HepG2 (cell line): ENCODE measurements around the gene IFIT1. TPM values are rescaled to one million over a fixed set of nuclear protein-coding genes. Genes with fewer than 3 reads are reported as not detected.
"Not testable (repeated sequence)": the region's sequence is repeated elsewhere in the genome, so short reads cannot be mapped to it uniquely, and the experiment has no call there.

Experiments used
- ATAC-seq: fragments of 200-7000 bp; cut with Tn5 transposase; 3 replicates; pipeline ENCODE4 v1.9.1; 2020; ENCODE audit warnings: mild to moderate bottlenecking, moderate library complexity
- BruUV-seq: library from RNA; stranded (reverse); fragments of 400-500 nt; replicated peaks from 2 replicates; lab custom pipeline; 2021; lab: Mats Ljungman, UMichigan
- CTCF ChIA-PET: fragments of 300-600 bp; formaldehyde crosslinking; extraction: SDS; loops from one replicate; lab custom pipeline; 2021; ENCODE audit warnings: low total read pairs, inconsistent platforms, low intra/inter-chr PET ratio; lab: Yijun Ruan, JAX
- POLR2A ChIA-PET: fragments of 350-600 bp; sonication (Branson Sonifier 250); formaldehyde crosslinking; loops from one replicate; lab custom pipeline; 2020; ENCODE audit warnings: antibody characterized with exemption, inconsistent platforms; lab: Yijun Ruan, JAX
- DNase-seq: peaks from one replicate; pipeline ENCODE4 v3.0.0-alpha.2; 2015; ENCODE audit warnings: low spot score
- FAIRE-seq: peaks from 3 replicates; lab custom pipeline; 2011; peaks lifted over from hg19 to GRCh38; lab: Jason Lieb, UNC
- H2AFZ ChIP-seq: one replicate; pipeline ENCODE4 v1.6.1; 2011; ENCODE audit warnings: low read length, inconsistent platforms
- H3K27ac ChIP-seq: fragments of 300-600 bp; 3 replicates; pipeline ENCODE4 v1.8.0; 2011; ENCODE audit warnings: mixed run types, mild to moderate bottlenecking, mixed read lengths, low read length, inconsistent platforms; ENCODE audit not compliant: insufficient read depth; ENCODE audit errors: extremely low read length
- H3K27me3 ChIP-seq, 2 experiments: fragments of 200-600 bp in 1 of 2; 2 replicates in 1 of 2; 3 replicates in 1 of 2; pipeline versions ENCODE4 v1.6.0 to v1.8.0; 2011; ENCODE audit warnings: low read length in 2 of 2, mild to moderate bottlenecking in 2 of 2, moderate library complexity in 2 of 2, inconsistent platforms in 1 of 2; ENCODE audit not compliant: insufficient read depth in 2 of 2, control insufficient read depth in 1 of 2
- H3K36me3 ChIP-seq, 2 experiments: fragments of 200-600 bp in 1 of 2; replicated peaks in 1 of 2; 2 replicates in 1 of 2; 3 replicates in 1 of 2; pipeline versions ENCODE4 v1.5.1 to v1.8.0; 2011; ENCODE audit warnings: low read length in 2 of 2, inconsistent platforms in 1 of 2; ENCODE audit not compliant: insufficient read depth in 2 of 2, control insufficient read depth in 1 of 2
- H3K4me1 ChIP-seq: 2 replicates; pipeline ENCODE4 v1.5.1; 2012; ENCODE audit warnings: low read length, inconsistent platforms; ENCODE audit not compliant: insufficient read depth
- H3K4me2 ChIP-seq: 2 replicates; pipeline ENCODE4 v1.6.0; 2011; ENCODE audit warnings: low read depth, low read length, inconsistent platforms
- H3K4me3 ChIP-seq, 3 experiments: fragments of 200-600 bp in 1 of 3; sonication (generic), shearing (Covaris generic) in 1 of 3; replicated peaks in 1 of 3; 2 replicates each; pipeline ENCODE4 v1.5.1; 2011 to 2016; ENCODE audit warnings: low read length in 3 of 3, inconsistent platforms in 2 of 3, low read depth in 2 of 3, mild to moderate bottlenecking in 2 of 3, control low read depth in 1 of 3, mixed read lengths in 1 of 3; ENCODE audit not compliant: insufficient read depth in 1 of 3
- H3K79me2 ChIP-seq: one replicate; pipeline ENCODE4 v1.6.1; 2011; ENCODE audit warnings: low read length, inconsistent platforms; ENCODE audit not compliant: insufficient read depth
- H3K9ac ChIP-seq: 2 replicates; pipeline ENCODE4 v1.6.0; 2011; ENCODE audit warnings: mild to moderate bottlenecking, low read depth, low read length, inconsistent platforms; ENCODE audit not compliant: insufficient read depth
- H3K9me3 ChIP-seq: 2 replicates; pipeline ENCODE4 v1.5.1; 2012; ENCODE audit warnings: mild to moderate bottlenecking, low read length
- H4K20me1 ChIP-seq: 2 replicates; pipeline ENCODE4 v1.6.0; 2011; ENCODE audit warnings: inconsistent platforms, mild to moderate bottlenecking, low read length, moderate library complexity; ENCODE audit not compliant: insufficient read depth
- SOX6 ChIP-seq, 2 experiments: fragments of 450-650 bp in 1 of 2; sonication (generic) in 1 of 2; formaldehyde crosslinking in 1 of 2; IDR thresholded peaks; 2 replicates each; pipeline versions ENCODE4 v1.4.0 to v1.6.1; 2017 to 2020; ENCODE audit warnings: antibody characterized with exemption in 1 of 2, mild to moderate bottlenecking in 1 of 2, missing genetic modification reagents in 1 of 2
- ZBTB33 ChIP-seq: sonication (generic); formaldehyde crosslinking; IDR thresholded peaks from 2 replicates; pipeline ENCODE4 v1.4.0; 2020; ENCODE audit warnings: missing genetic modification reagents
- WGBS: methylation state at CpG from one replicate; pipeline ENCODE4 v1.1.6; 2017; ENCODE audit warnings: low lambda C conversion rate; 5-methylcytosine and 5-hydroxymethylcytosine counted together
- in situ Hi-C: cut with HindIII; loops from 2 replicates; pipeline ENCODE4 v1.10.0; 2017; ENCODE audit warnings: low pct_unique_long_range_greater_than_20kb; ENCODE audit not compliant: extremely low pct_ligation_motif_present
- intact Hi-C: fragments of 100-400 bp; cut with micrococcal nuclease; formaldehyde crosslinking; loops from one replicate; pipeline ENCODE4 v1.10.0; 2022; ENCODE audit not compliant: unreplicated experiment
- polyA plus RNA-seq, 8 experiments: library from polyadenylated mRNA; depleted of rRNA in 3 of 8; stranded (reverse) in 7 of 8; unstranded in 1 of 8; fragments of >200 nt; fragmentation: Illumina TruSeq in 4 of 8; extraction: Trizol in 4 of 8; gene quantifications; 2 replicates each; pipeline versions ENCODE4 v1.2.1 to v1.2.3, GENCODE V29; 2011 to 2016; ENCODE audit warnings: low read depth in 4 of 8, missing spikeins in 1 of 8, mixed read lengths in 1 of 8; ENCODE audit not compliant: insufficient read depth in 1 of 8
- total RNA-seq, 5 experiments: library from RNA; depleted of rRNA; stranded (reverse); fragments of >200 nt; fragmentation: Illumina TruSeq; extraction: Trizol; gene quantifications; 2 replicates each; pipeline ENCODE4 v1.2.3, GENCODE V29; 2016; ENCODE audit warnings: low read depth in 1 of 5

IFIT1 gene
- total and polyA plus RNA-seq, 2 of the 13 experiments (the other 11 are each of a cell fraction or from before 2014, with no cell fraction given) = 1.5 to 5.5 TPM

- in situ Hi-C loops = no loop called here
- H3K9ac ChIP-seq = no peak overlapping the region
- DNase-seq (no peak), FAIRE-seq (no peak), ATAC-seq (no peak; the same call in 1 of the 3 replicates)
- 0 out of 5 replicates have a peak, but pooled peaks cover 0 to 3% of the 10 kb centered on the region in 2 experiments for H3K36me3 ChIP-seq
- H3K79me2 ChIP-seq = no peaks in the 10 kb centered on the region
- no peak overlapping the region for H3K4me2 ChIP-seq
- no peaks in the 10 kb centered on the region for H3K27me3 ChIP-seq
- no peak overlapping the region for H3K27ac ChIP-seq
- no peak overlapping the region for H2AFZ ChIP-seq
- no peaks in the 10 kb centered on the region for H4K20me1 ChIP-seq
- intact Hi-C loops = no loop called here
- BruUV-seq = no TSS peak
- TF ChIP-seq SOX6 (IDR thresholded peaks at IDR 0.05) (no peak), SOX6 (CRISPR knock-in tag; IDR thresholded peaks at IDR 0.05) (no peak), ZBTB33 (CRISPR knock-in tag) (peak; percentile 86)
- ChIA-PET CTCF (no interaction called here), POLR2A (no interaction called here)
- H3K4me3 ChIP-seq = no peak overlapping the region
- 91% methylated on average over 11 of the region's 11 CpGs for WGBS
- H3K4me1 ChIP-seq = peaks cover 23% of the 10 kb centered on the region
- no peaks in the 10 kb centered on the region for H3K9me3 ChIP-seq
Measured at GRCh38 chr10:89404104-89405047, 12.0 kb downstream of the IFIT1 start.

- in situ Hi-C loops, FAIRE-seq, CTCF ChIA-PET, BruUV-seq, H3K4me2 ChIP-seq, intact Hi-C loops, H3K79me2 ChIP-seq, H3K27ac ChIP-seq, ATAC-seq, H2AFZ ChIP-seq, DNase-seq, H3K36me3 ChIP-seq, H3K27me3 ChIP-seq, H3K4me3 ChIP-seq, H4K20me1 ChIP-seq, POLR2A ChIA-PET, H3K9ac ChIP-seq, H3K9me3 ChIP-seq: not testable (repeated sequence)
- 94% methylated on average over 9 of the region's 9 CpGs for WGBS
- H3K4me1 ChIP-seq = peaks cover 23% of the 10 kb centered on the region
Measured at GRCh38 chr10:89406178-89406577, 13.8 kb downstream of the IFIT1 start.
